ENCODE measurements around the gene CDC25B.

GRCh38 chr20:3826420-3826819 lies 30.3 kb downstream of the CDC25B start:
- TF ChIP-seq USF2 (IDR thresholded peaks at IDR 0.05; ENCODE audit: borderline replicate concordance, low read depth, low read length) (no peak), POLR2AphosphoS5 (IDR thresholded peaks at IDR 0.05; ENCODE audit: low read length) (no peak), RCOR1 (conservative IDR thresholded peaks at IDR 0.05; ENCODE audit: low read depth, low read length) (no peak), TCF7 (IDR thresholded peaks at IDR 0.05; ENCODE audit: borderline replicate concordance) (no peak)

Data from GM12878 (cell line).